HK-2 (cell line): Measurements from ENCODE around the gene IL18.
A peak's percentile ranks its signal among the peaks of the same experiment; 100 is the strongest.
"Not testable (repeated sequence)": the region's sequence is repeated elsewhere in the genome, so short reads cannot be mapped to it uniquely, and the experiment has no call there.

Source experiments
- DNase-seq: peaks from one replicate; pipeline ENCODE4 v3.0.0-alpha.2; 2018; ENCODE audit not compliant: unreplicated experiment

Gene IL18

DNA sequence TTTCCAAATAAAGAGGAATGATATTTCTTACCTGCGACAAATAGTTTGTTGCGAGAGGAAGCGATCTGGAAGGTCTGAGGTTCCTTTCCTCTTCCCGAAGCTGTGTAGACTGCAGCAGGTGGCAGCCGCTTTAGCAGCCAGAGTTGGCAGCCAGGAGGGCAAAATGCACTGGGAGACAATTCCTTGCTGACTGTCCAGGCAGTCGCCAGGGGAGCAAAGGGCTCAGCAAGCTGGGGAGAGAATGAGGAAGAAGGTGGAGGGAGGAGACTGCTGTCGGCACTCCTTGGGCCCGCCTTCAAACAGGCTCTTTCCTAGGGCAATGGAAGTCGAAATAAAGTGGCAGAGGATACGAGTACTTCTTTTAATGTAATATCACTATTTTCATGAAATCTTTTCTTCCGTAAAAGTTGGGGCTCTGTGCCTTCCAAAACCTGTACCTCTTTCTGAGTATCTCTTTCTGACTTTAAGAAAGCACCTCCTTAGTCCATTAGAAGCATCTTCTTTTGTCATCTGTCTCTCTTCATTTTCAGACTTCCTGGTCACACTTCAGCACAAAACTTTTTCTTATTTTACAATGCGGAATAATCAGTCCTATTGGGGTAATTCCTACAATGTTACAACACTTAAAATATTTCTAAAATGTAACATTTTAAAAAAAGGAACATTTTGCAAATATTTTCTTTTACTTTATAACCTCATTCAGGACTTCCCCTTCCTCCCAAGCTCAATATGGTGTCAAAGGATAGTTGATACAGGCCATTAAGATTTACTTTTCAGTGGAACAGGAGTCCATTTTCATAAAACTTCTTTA, at the start of gene IL18:
TSS of gene IL18 (minus strand) at position 220 of the 811 bp plus-strand sequence. CDS start 9,041 bp downstream, outside the sequence.
- DNase-seq: peak; percentile 63

DNA sequence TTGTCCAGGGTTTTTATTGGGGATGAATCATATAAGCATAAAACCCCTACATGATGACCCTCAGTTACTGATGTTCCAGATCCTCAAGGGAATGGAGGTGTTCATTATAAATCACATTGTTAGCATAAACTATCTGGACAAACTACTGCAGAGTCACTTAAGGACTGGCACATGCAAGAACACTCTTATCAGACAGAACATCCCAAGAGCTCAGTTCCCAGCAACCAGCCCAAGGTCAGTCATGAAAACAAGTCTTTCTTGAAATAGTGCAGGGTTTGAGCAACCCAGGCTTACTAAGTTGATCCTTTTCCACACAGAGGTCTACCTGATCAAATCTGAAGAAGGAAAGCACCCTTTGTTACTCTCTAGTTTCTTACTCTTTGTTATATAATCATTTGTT, 48.8 kb upstream of the IL18 start:
- DNase-seq: no peak

DNA sequence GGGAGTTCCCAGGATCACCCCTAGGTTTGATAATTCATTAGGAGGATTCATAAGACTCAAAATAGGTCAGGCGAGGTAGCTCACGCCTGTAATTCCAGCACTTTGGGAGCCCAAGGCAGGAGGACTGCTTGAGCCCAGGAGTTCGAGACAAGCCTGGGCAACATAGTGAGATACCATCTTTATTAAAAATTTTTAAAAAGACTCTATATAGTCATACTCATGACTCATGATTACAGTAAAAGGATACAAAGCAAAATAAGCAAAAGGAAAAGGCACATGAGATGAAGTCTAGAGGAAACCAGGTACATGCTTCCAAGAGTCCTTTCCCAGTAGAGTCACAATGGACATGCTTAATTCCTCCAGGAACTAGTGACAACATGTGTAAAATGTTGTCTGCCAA, 48.4 kb upstream of the IL18 start:
- no peak for DNase-seq

DNA sequence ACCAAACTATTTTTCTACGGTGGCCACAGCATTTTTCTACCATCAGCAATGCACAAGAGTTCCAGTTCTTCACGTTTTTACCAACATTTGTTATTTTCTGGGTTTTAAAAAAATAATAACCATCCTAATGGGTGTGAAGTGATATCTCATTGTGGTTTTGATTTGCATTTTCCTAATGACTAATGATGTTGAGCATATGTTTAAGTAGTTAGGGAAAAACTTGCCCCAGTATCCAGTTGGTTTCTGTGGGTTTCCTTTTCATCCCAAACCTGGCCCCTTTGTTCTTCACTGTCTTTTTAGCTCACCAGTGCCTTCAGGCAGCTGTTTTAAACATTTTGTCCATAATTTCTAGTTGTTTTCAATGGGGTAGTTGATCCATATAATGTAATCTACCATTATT, 47.6 kb upstream of the IL18 start:
- no peak for DNase-seq

DNA sequence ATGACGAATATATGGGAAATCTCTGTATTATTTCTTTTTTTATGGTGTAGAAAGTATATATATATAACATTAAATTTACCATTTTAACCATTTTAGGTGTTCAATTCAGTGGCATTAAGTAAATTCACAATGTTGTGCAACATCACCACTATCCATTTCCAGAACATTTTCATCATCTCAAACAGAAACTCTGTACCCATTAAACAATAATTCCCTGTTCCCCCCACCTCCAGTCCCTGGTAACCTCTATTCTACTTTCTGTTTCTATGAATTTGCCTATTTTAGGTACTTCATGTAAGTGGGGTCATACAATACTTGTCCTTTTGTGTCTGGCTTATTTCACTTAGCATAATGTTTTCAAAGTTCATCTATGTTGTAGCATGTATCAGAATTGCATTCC, 47.0 kb upstream of the IL18 start:
- DNase-seq: no peak

DNA sequence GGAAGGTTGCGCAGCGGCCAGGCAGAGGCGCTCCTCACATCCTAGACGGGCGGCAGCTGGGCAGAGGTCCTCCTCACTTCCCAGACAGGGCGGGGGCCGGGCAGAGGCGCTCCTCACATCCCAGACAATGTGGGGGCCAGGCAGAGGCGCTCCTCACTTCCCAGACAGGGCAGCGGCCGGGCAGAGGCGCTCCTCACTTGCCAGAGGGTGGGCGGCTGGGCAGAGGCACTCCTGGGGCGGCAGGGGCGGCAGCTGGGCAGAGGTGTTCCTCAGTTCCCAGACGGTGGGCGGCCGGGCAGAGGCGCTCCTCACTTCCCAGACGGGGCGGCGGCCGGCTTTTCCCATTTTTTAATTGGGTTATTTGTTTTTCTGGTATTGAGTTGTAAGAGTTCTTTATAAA, 42.2 kb upstream of the IL18 start:
- DNase-seq: no peak

DNA sequence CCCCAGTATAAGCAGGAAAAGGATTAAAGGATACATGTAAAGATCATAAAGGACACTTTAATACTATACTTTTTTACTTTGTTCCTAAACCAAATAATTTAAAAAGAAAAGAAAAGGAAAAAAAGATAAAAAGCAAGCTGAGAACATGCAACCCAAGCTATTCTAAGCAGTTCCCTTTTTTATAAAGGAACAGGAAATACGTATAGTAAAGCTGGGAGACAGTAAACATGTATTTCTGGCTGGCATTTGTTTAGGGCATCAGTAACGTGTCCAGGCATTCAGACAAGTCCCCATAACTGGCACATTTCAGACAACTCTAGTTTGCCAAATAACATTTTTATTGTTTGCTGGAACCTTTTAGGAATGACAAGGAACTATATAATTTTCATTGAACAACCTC, 36.4 kb upstream of the IL18 start:
- DNase-seq: no peak

DNA sequence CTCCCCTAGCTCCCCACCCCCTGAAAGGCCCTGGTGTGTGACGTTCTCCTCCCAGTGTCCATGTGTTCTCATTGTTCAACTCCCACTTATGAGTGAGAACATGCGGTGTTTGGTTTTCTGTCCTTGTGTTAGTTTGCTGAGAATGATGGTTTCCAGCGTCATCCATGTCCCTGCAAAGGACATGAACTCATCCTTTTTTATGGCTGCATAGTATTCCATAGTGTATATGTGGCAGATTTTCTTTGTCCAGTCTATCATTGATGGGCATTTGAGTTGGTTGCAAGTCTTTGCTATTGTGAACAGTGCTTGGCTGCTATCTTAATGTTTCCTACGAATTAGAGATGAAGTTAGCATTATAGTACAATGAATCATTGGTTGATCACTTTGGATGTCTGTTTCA, 35.2 kb upstream of the IL18 start:
- not testable (repeated sequence) for DNase-seq

DNA sequence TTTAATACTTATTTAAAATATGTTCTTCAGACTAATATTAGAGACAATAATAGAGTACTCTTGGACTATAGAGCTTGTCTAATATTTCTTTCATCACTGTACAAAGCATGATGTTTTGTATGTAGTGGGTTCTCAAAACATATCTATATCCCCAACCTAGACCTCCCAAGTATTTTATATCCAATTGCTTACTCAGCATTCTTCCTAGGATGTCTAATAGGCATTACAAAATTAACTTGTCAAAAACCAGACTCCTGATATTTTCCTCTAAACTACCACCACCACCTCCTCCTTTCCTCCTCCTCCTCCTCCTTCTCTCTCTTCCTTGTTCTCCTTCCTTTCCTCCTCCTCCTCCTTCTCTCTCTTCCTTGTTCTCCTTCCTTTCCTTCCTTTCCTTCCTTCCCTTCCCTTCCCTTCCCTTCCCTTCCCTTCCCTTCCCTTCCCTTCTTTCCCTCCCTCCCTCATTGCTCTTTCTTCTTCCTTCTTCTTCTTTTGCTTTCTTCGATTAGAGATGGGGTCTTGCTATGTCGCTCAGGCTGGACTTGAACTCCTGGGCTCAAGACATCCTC, 32.7 kb upstream of the IL18 start:
- DNase-seq: no peak

DNA sequence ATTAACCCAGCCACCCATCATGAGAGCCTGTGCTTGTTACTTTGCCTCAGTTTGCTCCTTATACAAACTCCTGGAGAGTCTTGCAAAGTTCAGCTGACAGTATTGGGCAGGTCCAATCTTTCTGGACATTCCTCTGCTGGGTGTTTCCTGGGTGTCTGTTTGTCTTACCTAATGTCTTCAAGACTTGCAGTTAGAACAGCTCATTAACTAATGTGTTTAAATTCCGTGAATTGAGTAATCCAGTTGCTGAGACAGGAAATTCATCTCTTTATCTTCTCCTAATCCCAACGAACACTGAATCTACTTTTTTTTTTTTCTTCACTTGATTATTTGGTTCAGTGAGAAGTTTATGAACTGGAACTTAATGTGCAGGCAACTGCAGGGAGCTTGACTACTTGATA, 32.1 kb upstream of the IL18 start:
- peak; percentile 6 for DNase-seq

DNA sequence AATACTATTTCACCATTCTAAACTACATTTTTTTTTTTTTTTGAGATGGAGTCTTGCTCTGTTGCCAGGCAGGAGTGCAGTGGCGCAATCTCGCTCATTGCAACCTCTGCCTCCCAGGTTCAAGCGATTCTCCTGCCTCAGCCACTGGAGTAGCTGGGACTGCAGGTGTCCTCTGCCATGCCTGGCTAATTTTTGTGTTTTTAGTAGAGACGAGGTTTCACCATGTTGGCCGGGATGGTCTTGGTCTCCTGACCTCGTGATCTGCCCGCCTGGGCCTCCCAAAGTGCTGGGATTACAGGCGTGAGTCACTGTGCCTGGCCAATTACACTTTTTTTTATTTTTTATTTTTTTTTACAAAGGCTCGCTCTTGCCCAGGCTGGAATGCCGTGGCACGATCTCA, 31.2 kb upstream of the IL18 start:
- DNase-seq: peak; percentile 27

DNA sequence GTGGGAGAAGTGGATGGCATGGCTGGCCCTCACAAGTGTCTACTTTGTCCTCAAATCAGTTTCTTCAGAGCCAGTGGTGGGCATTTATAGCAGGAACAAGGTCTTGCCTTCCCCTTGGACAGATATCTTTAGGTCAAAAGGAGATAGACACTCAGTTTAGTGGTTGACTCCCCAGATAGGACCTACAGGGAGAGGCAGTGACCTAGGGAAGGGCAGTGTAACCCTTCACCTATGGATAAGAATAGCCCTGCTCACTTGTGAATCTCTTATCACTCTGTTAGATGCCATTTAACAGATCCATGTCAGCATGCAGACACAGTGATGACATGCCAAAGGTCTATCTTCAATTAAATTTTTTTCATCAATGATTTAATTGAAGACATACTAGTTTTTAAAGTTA, 22.4 kb upstream of the IL18 start:
- no peak for DNase-seq

DNA sequence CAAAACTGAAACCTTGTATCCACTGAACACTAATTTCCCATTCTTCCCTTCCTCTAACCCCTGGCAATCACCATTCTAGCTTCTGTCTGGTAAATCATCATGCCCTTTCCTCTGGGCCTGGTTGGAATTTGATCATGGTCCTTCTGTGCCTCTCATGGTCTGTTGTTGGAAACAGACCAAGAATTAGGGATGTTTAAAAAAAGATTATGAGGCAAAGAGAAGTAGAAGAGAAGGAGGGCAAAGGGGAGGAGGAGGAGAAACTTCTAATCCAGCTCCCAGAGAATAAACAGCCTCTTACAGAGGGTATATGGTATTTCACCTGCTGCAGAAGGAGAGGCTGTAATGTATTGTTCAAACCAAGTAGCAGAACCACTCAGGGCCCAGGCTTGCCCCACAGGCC, 22.0 kb upstream of the IL18 start:
- no peak for DNase-seq

DNA sequence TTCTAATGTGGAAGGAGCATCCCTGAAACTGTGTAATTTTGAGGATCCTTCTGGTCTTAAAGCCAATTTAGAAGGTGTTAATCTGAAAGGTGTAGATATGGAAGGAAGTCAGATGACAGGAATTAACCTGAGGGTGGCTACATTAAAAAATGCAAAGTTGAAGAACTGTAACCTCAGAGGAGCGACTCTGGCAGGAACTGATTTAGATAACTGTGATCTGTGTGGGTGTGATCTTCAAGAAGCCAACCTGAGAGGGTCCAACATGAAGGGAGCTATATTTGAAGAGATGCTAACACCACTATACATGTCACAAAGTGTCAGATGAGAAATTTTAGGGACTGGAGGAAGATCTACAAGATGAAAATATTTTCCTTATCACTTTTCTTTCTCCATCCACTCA, 19.0 kb upstream of the IL18 start:
- DNase-seq: no peak

DNA sequence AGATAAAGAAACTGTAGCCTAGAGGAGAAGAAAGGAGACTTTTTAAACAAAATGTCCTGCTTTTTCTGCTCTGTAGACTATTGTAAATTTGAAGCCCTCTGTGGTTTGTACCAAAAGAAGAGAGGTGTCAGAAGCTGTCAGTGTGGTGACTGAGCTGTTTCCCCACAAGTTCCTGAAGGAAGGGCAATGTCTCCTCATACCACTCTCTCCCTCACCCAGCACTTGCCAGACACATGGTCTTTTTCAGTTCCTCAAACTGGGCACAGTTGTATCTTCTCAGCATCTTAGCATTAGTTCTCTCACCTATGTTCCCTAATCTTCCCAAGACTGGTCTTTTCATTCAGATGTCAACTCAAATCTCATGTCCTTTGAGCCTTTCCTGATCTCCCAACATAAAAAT, 15.7 kb upstream of the IL18 start:
- no peak for DNase-seq

DNA sequence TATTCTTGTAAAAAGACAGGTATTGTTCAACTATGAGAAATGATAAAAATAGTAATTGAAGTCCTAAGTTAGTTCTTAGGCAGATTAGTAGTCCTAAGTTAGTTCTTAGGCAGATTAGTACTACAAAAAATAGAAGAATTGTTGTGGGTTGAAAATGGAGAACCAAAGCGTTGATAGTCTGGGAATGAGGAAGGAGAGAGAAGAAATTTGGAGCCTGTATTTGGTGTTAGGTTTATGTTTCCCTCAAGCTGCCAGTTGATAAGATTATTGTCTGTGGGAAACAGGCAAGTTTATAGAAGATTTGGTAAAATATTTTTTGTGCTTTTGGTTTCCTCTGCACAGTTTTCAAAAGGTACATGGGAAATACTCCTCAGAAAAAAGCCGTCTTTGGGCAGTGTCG, 15.0 kb upstream of the IL18 start:
- DNase-seq: no peak

DNA sequence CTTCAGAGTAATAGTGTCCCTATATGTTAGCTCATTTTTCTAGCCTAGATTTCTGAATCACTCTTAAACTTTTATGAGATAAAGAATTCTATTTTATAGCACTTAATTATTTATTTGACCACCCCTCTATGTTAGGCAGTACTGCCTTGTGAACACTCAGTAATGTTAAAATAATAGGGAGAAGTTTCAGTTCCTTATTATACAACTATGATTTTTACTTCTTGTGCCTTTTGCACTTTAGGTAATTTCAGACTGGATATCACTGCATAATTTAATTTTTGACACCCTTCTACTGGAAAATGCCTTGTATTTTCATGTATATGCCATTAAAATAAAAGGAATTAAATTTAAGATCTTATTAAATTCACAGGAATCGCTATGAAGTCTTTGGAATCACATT, 14.5 kb upstream of the IL18 start:
- DNase-seq: no peak

DNA sequence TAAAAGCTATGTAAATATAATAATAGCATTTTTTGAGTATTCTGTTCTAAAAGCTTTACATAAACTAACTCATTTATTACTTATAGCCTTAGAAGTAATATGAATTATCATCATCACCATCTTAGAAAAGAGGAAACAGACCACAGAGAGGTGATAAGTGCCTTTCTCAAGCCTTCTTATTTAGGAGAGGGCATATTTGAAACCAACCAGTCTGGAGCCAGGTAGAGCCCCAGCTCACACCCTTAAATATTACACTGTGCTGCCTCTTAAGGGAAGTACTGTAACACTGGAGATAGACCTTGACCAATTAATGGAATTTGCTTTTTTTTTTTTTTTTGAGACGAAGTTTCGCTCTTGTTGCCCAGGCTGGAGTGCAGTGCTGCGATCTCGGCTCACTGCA, 13.7 kb upstream of the IL18 start:
- no peak for DNase-seq

DNA sequence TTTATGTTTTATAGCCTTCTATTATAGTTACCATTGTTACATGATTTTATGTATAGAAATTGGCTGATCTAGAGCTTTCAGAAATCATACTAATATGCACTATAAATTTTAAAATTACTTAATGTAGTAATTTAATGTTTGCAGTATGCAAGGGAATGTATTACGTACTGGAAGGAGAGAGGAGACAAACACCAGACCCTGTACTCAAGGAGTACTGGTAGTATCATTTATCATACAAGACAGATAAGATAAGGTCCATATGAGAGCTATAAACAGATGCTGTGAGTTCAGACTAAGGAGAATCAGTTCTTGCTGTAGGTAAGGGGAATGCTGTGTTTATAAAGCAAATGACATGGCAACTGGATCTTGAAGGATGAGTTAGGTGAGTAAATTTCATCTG, 12.2 kb upstream of the IL18 start:
- DNase-seq: no peak

DNA sequence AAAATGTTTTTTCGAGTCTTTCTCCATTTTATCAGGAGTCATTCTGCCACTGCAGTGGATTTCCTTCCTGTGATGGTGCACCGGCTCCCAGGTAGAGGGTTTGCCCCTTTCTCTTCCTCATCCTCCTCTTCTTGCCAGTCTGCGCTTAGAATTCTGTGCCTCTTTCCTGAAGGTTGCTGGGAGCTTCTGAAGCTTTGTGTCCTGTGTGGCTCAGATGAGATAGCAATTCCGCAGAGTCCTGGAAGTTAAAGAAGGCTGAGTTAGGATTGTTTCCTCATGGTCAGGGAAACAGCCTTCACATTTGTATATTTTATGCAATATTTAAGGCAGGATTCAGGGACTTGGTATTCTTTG, 11.7 kb upstream of the IL18 start:
- DNase-seq: no peak

DNA sequence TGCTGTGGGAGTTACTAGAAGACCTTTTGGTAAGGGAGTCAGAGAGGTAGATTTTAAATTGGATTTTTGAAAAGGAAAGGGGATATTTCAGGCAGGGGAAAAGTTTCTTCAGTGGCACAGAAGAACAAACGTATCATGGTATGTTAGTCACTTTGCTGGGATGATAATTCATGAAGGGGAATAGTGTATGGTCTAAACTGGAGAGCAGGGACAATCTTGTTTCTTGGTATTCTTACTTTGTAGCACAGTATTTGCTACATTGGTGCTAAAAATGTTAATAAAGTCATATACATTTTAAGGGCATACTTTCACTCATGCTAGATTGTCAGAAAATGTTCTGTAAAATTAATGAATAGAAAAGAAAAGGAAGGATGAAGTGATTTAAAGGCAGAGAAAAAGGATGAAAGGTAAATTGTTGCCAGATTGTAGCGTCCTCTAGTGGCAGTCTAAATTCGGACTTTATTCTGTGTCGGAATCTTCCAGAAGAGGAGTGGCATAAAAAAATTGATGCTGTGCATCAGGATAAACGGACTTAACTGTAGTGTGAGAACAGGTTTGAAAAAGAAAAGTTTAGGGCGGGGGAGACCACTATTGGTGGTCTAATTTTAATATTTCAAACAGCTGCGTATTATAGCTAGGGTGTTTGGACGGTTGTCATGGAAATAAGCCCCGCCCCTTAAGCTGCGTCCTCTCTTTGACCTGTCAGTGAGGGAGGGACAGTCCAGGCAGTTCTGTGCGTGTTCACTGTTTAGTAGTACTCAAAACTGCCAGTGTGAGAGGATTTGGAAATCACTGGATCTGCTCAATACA, 11.1 kb upstream of the IL18 start, which contains the start of gene BCO2:
TSS of gene BCO2 (plus strand) at position 724 of the 810 bp plus-strand sequence. CDS start 90 bp downstream, outside the sequence.
- DNase-seq: peak; percentile 48

DNA sequence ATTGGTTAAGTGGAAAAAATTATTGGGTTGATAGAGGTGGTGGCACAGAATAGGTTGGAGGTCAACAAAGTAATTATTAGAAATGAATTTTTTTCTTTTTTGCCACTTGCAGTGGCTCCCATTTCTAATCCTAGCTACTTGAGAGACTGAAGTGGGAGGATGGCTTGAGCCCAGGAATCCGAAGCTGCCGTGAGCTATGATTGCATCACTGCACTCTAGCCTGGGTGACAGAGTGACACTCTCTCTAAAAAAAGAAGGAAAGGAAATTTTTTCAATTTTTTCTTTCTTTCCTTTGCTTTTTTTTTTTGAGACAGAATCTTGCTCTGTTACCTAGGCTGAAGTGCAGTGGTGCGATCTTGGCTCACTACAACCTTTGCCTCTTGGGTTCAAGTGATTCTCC, 9.3 kb upstream of the IL18 start:
- DNase-seq: no peak
